Smooth muscle cell (in vitro differentiated cells): ENCODE results near the gene MDM1. TPM values are rescaled to one million over a fixed set of nuclear protein-coding genes. Genes with fewer than 3 reads are reported as not detected.
A peak's percentile ranks its signal among the peaks of the same experiment; 100 is the strongest.

Experiments
- DNase-seq: peaks from one replicate; lab custom pipeline; 2025; ENCODE audit not compliant: unreplicated experiment; lab: John Stamatoyannopoulos, UW
- H2AFZ ChIP-seq: fragments of 200-600 bp; sonication (generic); 2 replicates; pipeline ENCODE4 v1.6.0; 2016; ENCODE audit warnings: antibody characterized with exemption, low read depth, mild to moderate bottlenecking
- H3F3A ChIP-seq: fragments of 200-600 bp; sonication (generic); 2 replicates; pipeline ENCODE4 v1.6.0; 2017; ENCODE audit warnings: antibody characterized with exemption, low read depth
- H3K27ac ChIP-seq: fragments of 200-600 bp; sonication (generic); 2 replicates; pipeline ENCODE4 v1.5.1; 2016; ENCODE audit warnings: low read depth, mild to moderate bottlenecking
- H3K27me3 ChIP-seq: fragments of 200-600 bp; sonication (generic); 2 replicates; pipeline ENCODE4 v1.6.1; 2016; ENCODE audit warnings: low read depth, mild to moderate bottlenecking
- H3K36me3 ChIP-seq: fragments of 200-600 bp; sonication (generic); 2 replicates; pipeline ENCODE4 v1.5.1; 2016; ENCODE audit warnings: low read depth
- H3K4me1 ChIP-seq: fragments of 200-600 bp; sonication (generic); 2 replicates; pipeline ENCODE4 v1.5.1; 2016; ENCODE audit warnings: low read depth
- H3K4me2 ChIP-seq: fragments of 200-600 bp; sonication (generic); 2 replicates; pipeline ENCODE4 v1.6.0; 2016; ENCODE audit warnings: mild to moderate bottlenecking
- H3K4me3 ChIP-seq: fragments of 200-600 bp; sonication (generic); 2 replicates; pipeline ENCODE4 v1.5.1; 2016; ENCODE audit warnings: mild to moderate bottlenecking
- H3K79me2 ChIP-seq: fragments of 200-600 bp; sonication (generic); 2 replicates; pipeline ENCODE4 v1.6.0; 2016; ENCODE audit warnings: low read depth, mild to moderate bottlenecking
- H3K9ac ChIP-seq: fragments of 200-600 bp; sonication (generic); 2 replicates; pipeline ENCODE4 v1.6.0; 2016; ENCODE audit warnings: low read depth
- H3K9me3 ChIP-seq: fragments of 200-600 bp; sonication (generic); replicated peaks from 2 replicates; pipeline ENCODE4 v1.5.1; 2016; ENCODE audit warnings: low read depth
- H4K20me1 ChIP-seq: fragments of 200-600 bp; sonication (generic); 2 replicates; pipeline ENCODE4 v1.6.0; 2016; ENCODE audit warnings: low read depth
- WGBS: methylation state at CpG from one replicate; pipeline ENCODE4 v1.1.7; 2016; ENCODE audit warnings: low lambda C conversion rate; 5-methylcytosine and 5-hydroxymethylcytosine counted together
- polyA plus RNA-seq: library from polyadenylated mRNA; unstranded; fragments of >200 nt; fragmentation: Nextera tagmentation; extraction: Ambion mirVana; gene quantifications from 2 replicates; pipeline ENCODE4 v1.2.1, GENCODE V29; 2016
- total RNA-seq: library from RNA; depleted of rRNA; stranded (reverse); fragments of >200 nt; gene quantifications from 2 replicates; pipeline ENCODE4 v1.2.3, GENCODE V29; 2014
- TF ChIP-seq, protein P1 (sequence below): fragments of 200-600 bp; sonication (generic); IDR thresholded peaks from 2 replicates; pipeline ENCODE4 v1.5.1; 2017; ENCODE audit warnings: borderline replicate concordance, mild to moderate bottlenecking, antibody characterized with exemption; ENCODE audit not compliant: insufficient read depth, poor library complexity, severe bottlenecking

Gene MDM1
- total and polyA plus RNA-seq, 2 experiments from 2014 or later: 5.4 to 15.9 TPM

DNA sequence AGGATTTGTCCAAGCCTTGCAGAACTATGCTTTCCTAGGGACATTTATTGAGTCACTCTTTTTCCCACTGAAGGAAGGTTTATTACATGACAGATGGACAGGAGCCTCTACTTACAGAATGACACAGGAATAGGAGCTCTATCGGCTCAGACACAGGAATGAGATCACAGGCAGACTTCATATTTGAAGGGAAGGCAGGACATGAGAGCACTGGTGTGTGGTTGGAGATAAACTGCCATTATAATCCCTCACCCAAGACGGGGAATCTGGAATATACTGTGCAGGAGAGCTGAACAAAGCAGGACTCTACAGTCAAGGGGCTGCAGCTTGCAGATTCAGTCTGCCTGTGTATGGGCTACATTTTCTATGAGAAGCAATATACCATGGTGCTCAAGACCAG, 51.9 kb downstream of the MDM1 start:
- no peak overlapping the region for H3K9ac ChIP-seq
- WGBS: 36% methylated on average over 2 of the region's 2 CpGs
- H3K79me2 ChIP-seq: no peaks in the 10 kb centered on the region
- no peaks in the 10 kb centered on the region for H3F3A ChIP-seq
- H3K9me3 ChIP-seq: no peaks in the 10 kb centered on the region
- peak overlapping the region; percentile 14 for H3K4me2 ChIP-seq
- H3K4me1 ChIP-seq: peaks cover 6% of the 10 kb centered on the region
- no peak for DNase-seq
- no peak overlapping the region for H3K4me3 ChIP-seq
- H3K36me3 ChIP-seq: no peaks in the 10 kb centered on the region
- H3K27ac ChIP-seq: no peak overlapping the region
- H4K20me1 ChIP-seq: no peaks in the 10 kb centered on the region
- H2AFZ ChIP-seq: no peak overlapping the region
- H3K27me3 ChIP-seq: no peaks in the 10 kb centered on the region
- TF ChIP-seq, protein P1, sequence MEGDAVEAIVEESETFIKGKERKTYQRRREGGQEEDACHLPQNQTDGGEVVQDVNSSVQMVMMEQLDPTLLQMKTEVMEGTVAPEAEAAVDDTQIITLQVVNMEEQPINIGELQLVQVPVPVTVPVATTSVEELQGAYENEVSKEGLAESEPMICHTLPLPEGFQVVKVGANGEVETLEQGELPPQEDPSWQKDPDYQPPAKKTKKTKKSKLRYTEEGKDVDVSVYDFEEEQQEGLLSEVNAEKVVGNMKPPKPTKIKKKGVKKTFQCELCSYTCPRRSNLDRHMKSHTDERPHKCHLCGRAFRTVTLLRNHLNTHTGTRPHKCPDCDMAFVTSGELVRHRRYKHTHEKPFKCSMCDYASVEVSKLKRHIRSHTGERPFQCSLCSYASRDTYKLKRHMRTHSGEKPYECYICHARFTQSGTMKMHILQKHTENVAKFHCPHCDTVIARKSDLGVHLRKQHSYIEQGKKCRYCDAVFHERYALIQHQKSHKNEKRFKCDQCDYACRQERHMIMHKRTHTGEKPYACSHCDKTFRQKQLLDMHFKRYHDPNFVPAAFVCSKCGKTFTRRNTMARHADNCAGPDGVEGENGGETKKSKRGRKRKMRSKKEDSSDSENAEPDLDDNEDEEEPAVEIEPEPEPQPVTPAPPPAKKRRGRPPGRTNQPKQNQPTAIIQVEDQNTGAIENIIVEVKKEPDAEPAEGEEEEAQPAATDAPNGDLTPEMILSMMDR: no peak

DNA sequence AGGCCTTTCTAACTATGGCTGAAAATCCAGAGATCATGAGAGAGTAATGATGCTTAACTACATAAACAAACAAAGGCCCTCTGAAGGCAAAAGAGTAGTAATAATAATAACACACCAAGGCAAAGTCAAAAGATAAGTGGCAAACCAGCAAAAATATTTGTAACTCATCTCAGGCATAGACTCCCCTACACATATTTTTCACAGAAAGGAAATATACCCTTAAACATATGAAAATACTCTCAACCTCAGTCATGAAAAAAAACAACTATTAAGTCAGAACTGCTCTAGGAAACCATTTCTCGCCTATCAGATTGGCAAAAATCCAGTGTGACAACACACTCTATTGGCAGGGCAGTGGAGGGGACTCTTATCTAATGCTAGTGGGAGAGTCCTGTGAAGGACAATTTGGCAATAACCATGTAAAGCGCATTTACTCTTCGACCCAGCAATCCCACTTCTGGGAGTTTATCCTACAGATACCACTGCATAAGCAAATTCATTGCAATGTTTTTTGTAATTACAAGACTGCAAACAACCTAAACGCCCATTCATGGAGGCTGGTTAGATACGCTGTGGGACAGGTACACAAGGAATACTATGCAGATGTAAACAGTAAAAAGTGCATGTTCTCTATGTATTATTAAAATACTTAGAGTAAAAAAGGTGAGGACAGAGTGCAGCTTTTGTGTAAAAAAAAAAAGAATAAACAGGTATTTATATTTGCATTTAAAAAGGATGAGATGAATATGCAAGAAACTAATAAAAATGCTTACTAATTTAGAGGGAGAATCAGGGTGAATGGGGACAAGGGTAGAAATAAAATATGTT, 52.7 kb downstream of the MDM1 start:
- Histone ChIP-seq H4K20me1 (no peaks in the 10 kb centered on the region), H3K27ac (peak overlapping the region; percentile 7), H3K4me3 (no peak overlapping the region), H3F3A (no peaks in the 10 kb centered on the region), H3K4me2 (peak overlapping the region; percentile 14), H3K36me3 (no peaks in the 10 kb centered on the region), H2AFZ (no peak overlapping the region), H3K27me3 (no peaks in the 10 kb centered on the region), H3K9ac (no peak overlapping the region), H3K4me1 (peaks cover 6% of the 10 kb centered on the region), H3K9me3 (no peaks in the 10 kb centered on the region), H3K79me2 (no peaks in the 10 kb centered on the region)
- 71% methylated on average over 5 of the region's 5 CpGs for WGBS
- DNase-seq: no peak
- TF ChIP-seq, protein P1: no peak

DNA sequence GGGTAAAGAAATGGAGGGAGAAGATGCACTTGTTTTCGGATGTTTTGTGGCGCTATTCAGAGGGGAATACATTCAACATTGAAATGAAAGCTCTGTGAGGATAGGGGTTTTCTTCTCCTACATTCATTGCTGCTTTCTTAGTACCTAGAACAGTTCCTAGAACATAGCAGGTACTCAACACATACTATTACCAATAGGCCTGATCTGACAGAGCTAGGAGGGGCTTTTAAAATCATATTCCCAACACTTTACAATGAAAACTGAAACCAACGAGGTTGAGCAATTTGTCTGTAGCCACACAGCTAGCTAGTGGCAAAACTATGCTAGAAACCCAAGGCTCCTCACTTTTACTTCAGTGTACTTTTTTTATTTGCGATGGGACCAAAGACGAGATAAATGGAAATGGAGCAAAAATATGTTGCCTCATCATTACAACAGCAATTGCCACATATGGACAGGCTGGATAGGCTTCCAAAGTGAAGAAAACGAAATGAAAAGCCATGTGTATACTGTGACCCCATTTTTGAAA, 55.7 kb downstream of the MDM1 start:
- Histone ChIP-seq H3K27me3 (no peaks in the 10 kb centered on the region), H3K4me1 (peaks cover 6% of the 10 kb centered on the region), H3K4me3 (no peak overlapping the region), H3F3A (no peaks in the 10 kb centered on the region), H3K36me3 (no peaks in the 10 kb centered on the region), H3K79me2 (no peaks in the 10 kb centered on the region), H4K20me1 (no peaks in the 10 kb centered on the region), H3K9ac (no peak overlapping the region), H3K4me2 (no peak overlapping the region), H3K9me3 (no peaks in the 10 kb centered on the region), H3K27ac (no peak overlapping the region), H2AFZ (no peak overlapping the region)
- 93% methylated on average over 6 of the region's 6 CpGs for WGBS
- TF ChIP-seq, protein P1: no peak
- no peak for DNase-seq
